ENCODE results near the gene COL25A1. TPM values are rescaled to one million over a fixed set of nuclear protein-coding genes. Genes with fewer than 3 reads are reported as not detected.

Gene COL25A1
- total RNA-seq, 1 experiment from 2014 or later: not detected

- POLR2A ChIA-PET: no interaction called here
- Histone ChIP-seq H3K27ac (ENCODE audit: low read length) (no peak overlapping the region), H3K27me3 (ENCODE audit: control insufficient read depth, insufficient read depth, low read length) (no peaks in the 10 kb centered on the region), H3K36me3 (ENCODE audit: control insufficient read depth, insufficient read depth, low read length) (no peaks in the 10 kb centered on the region), H3K9me3 (ENCODE audit: control insufficient read depth, insufficient read depth, low read depth, low read length) (no peaks in the 10 kb centered on the region), H3K4me1 (ENCODE audit: control insufficient read depth, insufficient read depth, low read length) (no peaks in the 10 kb centered on the region), H3K4me3 (ENCODE audit: low read depth in 2 of 2, low read length in 2 of 2) (no peak overlapping the region)
- CTCF ChIA-PET: no interaction called here
- in situ Hi-C loops (cut with HindIII; ENCODE audit: low pct_unique_long_range_greater_than_20kb, low sequenced_read_pairs) (no loop called here), intact Hi-C loops (cut with micrococcal nuclease; ENCODE audit: unreplicated experiment) (no loop called here)
- no peak for DNase-seq (ENCODE audit: low read depth, low spot score)
- no peak for ATAC-seq
- no TSS peak for BruUV-seq (replicated peaks)
- TF ChIP-seq SIN3A (IDR thresholded peaks at IDR 0.05; ENCODE audit: borderline replicate concordance, insufficient read depth, low read depth, low read length): no peak
- no peak for TF ChIP-seq POLR2AphosphoS5 (IDR thresholded peaks at IDR 0.05; ENCODE audit: low read depth, low read length)
- no peak for TF ChIP-seq TCF7L2 (IDR thresholded peaks at IDR 0.05; ENCODE audit: low read depth, low read length)
- TF ChIP-seq CTCF (IDR thresholded peaks at IDR 0.05): no peak
- TF ChIP-seq REST (IDR thresholded peaks at IDR 0.05; ENCODE audit: insufficient read depth in 1 of 2, low read depth in 2 of 2, low read length in 1 of 2): no peak
These were observed 433.7 kb downstream of the COL25A1 start for GRCh38 chr4:108868606-108869227.

- ATAC-seq: no peak
- no peaks in the 10 kb centered on the region for H3K4me1 ChIP-seq (ENCODE audit: control insufficient read depth, insufficient read depth, low read length)
- in situ Hi-C loops (cut with HindIII; ENCODE audit: low pct_unique_long_range_greater_than_20kb, low sequenced_read_pairs): no loop called here
- no peak overlapping the region for H3K27ac ChIP-seq (ENCODE audit: low read length)
- TF ChIP-seq SIN3A (IDR thresholded peaks at IDR 0.05; ENCODE audit: borderline replicate concordance, insufficient read depth, low read depth, low read length) (no peak), CTCF (IDR thresholded peaks at IDR 0.05) (no peak)
- ChIA-PET CTCF (no interaction called here), POLR2A (no interaction called here)
- H3K4me3 ChIP-seq (ENCODE audit: low read depth in 2 of 2, low read length in 2 of 2): no peak overlapping the region
- H3K9me3 ChIP-seq (ENCODE audit: control insufficient read depth, insufficient read depth, low read depth, low read length): no peaks in the 10 kb centered on the region
- no peaks in the 10 kb centered on the region for H3K36me3 ChIP-seq (ENCODE audit: control insufficient read depth, insufficient read depth, low read length)
- BruUV-seq (replicated peaks): no TSS peak
- DNase-seq (ENCODE audit: low read depth, low spot score): no peak
- H3K27me3 ChIP-seq (ENCODE audit: control insufficient read depth, insufficient read depth, low read length): no peaks in the 10 kb centered on the region
- intact Hi-C loops (cut with micrococcal nuclease; ENCODE audit: unreplicated experiment): no loop called here
These were observed 435.0 kb downstream of the COL25A1 start for GRCh38 chr4:108867476-108867875.

Data from Panc1 (cell line).